Smooth muscle cell (in vitro differentiated cells): Measurements from ENCODE around the gene DIP2C. TPM values are rescaled to one million over a fixed set of nuclear protein-coding genes. Genes with fewer than 3 reads are reported as not detected.

ENCODE experiments used
- DNase-seq: peaks from one replicate; lab custom pipeline; 2025; ENCODE audit not compliant: unreplicated experiment; lab: John Stamatoyannopoulos, UW
- H2AFZ ChIP-seq: fragments of 200-600 bp; sonication (generic); 2 replicates; pipeline ENCODE4 v1.6.0; 2016; ENCODE audit warnings: antibody characterized with exemption, low read depth, mild to moderate bottlenecking
- H3F3A ChIP-seq: fragments of 200-600 bp; sonication (generic); 2 replicates; pipeline ENCODE4 v1.6.0; 2017; ENCODE audit warnings: antibody characterized with exemption, low read depth
- H3K27ac ChIP-seq: fragments of 200-600 bp; sonication (generic); 2 replicates; pipeline ENCODE4 v1.5.1; 2016; ENCODE audit warnings: low read depth, mild to moderate bottlenecking
- H3K27me3 ChIP-seq: fragments of 200-600 bp; sonication (generic); 2 replicates; pipeline ENCODE4 v1.6.1; 2016; ENCODE audit warnings: low read depth, mild to moderate bottlenecking
- H3K36me3 ChIP-seq: fragments of 200-600 bp; sonication (generic); 2 replicates; pipeline ENCODE4 v1.5.1; 2016; ENCODE audit warnings: low read depth
- H3K4me1 ChIP-seq: fragments of 200-600 bp; sonication (generic); 2 replicates; pipeline ENCODE4 v1.5.1; 2016; ENCODE audit warnings: low read depth
- H3K4me2 ChIP-seq: fragments of 200-600 bp; sonication (generic); 2 replicates; pipeline ENCODE4 v1.6.0; 2016; ENCODE audit warnings: mild to moderate bottlenecking
- H3K4me3 ChIP-seq: fragments of 200-600 bp; sonication (generic); 2 replicates; pipeline ENCODE4 v1.5.1; 2016; ENCODE audit warnings: mild to moderate bottlenecking
- H3K79me2 ChIP-seq: fragments of 200-600 bp; sonication (generic); 2 replicates; pipeline ENCODE4 v1.6.0; 2016; ENCODE audit warnings: low read depth, mild to moderate bottlenecking
- H3K9ac ChIP-seq: fragments of 200-600 bp; sonication (generic); 2 replicates; pipeline ENCODE4 v1.6.0; 2016; ENCODE audit warnings: low read depth
- H3K9me3 ChIP-seq: fragments of 200-600 bp; sonication (generic); replicated peaks from 2 replicates; pipeline ENCODE4 v1.5.1; 2016; ENCODE audit warnings: low read depth
- H4K20me1 ChIP-seq: fragments of 200-600 bp; sonication (generic); 2 replicates; pipeline ENCODE4 v1.6.0; 2016; ENCODE audit warnings: low read depth
- CTCF ChIP-seq: fragments of 200-600 bp; sonication (generic); IDR thresholded peaks from 2 replicates; pipeline ENCODE4 v1.5.1; 2017; ENCODE audit warnings: borderline replicate concordance, mild to moderate bottlenecking, antibody characterized with exemption; ENCODE audit not compliant: insufficient read depth, poor library complexity, severe bottlenecking
- WGBS: methylation state at CpG from one replicate; pipeline ENCODE4 v1.1.7; 2016; ENCODE audit warnings: low lambda C conversion rate; 5-methylcytosine and 5-hydroxymethylcytosine counted together
- polyA plus RNA-seq: library from polyadenylated mRNA; unstranded; fragments of >200 nt; fragmentation: Nextera tagmentation; extraction: Ambion mirVana; gene quantifications from 2 replicates; pipeline ENCODE4 v1.2.1, GENCODE V29; 2016
- total RNA-seq: library from RNA; depleted of rRNA; stranded (reverse); fragments of >200 nt; gene quantifications from 2 replicates; pipeline ENCODE4 v1.2.3, GENCODE V29; 2014

The DIP2C gene
- total and polyA plus RNA-seq, 2 experiments from 2014 or later = 14.9 to 15.3 TPM

DNA sequence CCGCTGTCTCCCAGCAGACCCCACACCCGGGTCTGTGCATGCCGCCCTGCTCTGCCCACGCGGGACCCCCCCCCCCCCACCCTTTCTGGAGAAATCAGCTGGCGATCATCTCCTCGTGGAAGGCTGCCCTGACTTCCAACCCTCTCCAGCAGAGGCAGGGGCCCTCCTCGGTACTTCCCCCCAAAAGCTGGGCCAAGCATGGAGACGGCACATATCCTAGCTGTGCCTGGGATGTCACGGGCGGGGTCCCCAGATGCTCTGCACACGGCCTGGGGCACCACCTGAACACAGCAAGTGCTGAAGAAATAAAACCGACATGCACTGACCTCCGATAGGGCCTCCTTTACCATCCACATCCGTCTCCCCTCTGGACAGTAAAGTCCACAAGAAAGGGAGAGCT, 96.0 kb downstream of the DIP2C start:
- H3K4me2 ChIP-seq = peak overlapping the region; percentile 78
- no peak for TF ChIP-seq CTCF
- no peaks in the 10 kb centered on the region for H3K36me3 ChIP-seq
- peaks cover 47% of the 10 kb centered on the region for H4K20me1 ChIP-seq
- whole genome bisulfite sequencing = 93% methylated on average over 15 of the region's 15 CpGs
- DNase-seq = no peak
- no peak overlapping the region for H2AFZ ChIP-seq
- H3K9ac ChIP-seq = peak overlapping the region; percentile 77
- H3K79me2 ChIP-seq = peaks cover 82% of the 10 kb centered on the region
- no peaks in the 10 kb centered on the region for H3F3A ChIP-seq
- H3K4me3 ChIP-seq = no peak overlapping the region
- H3K4me1 ChIP-seq = peaks cover 6% of the 10 kb centered on the region
- H3K9me3 ChIP-seq = no peaks in the 10 kb centered on the region
- no peaks in the 10 kb centered on the region for H3K27me3 ChIP-seq
- H3K27ac ChIP-seq = peak overlapping the region; percentile 90

DNA sequence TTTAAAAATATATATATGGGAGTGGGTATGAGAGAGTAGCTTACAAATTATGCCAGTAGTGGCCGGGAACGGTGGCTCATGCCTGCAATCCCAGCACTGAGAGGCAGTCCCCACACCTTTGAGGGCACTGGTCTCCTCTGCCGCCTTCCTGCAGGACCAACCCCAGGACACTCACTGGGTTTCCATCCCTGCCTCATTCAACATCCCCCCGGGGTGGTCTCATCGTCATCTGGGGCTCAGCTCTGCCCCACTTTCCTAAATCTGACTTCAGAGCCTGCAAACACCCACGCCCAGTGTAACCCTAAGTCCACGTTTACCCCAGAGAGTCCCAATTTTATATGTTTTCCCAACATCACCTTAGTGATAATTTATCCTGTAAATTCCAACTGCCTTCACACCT, 96.5 kb downstream of the DIP2C start:
- H3K4me1 ChIP-seq = peaks cover 2% of the 10 kb centered on the region
- 91% methylated on average over 7 of the region's 7 CpGs for WGBS
- DNase-seq = no peak
- H3F3A ChIP-seq = no peaks in the 10 kb centered on the region
- TF ChIP-seq CTCF = no peak
- peak overlapping the region; percentile 90 for H3K27ac ChIP-seq
- H3K4me3 ChIP-seq = no peak overlapping the region
- H4K20me1 ChIP-seq = peaks cover 51% of the 10 kb centered on the region
- H2AFZ ChIP-seq = no peak overlapping the region
- no peaks in the 10 kb centered on the region for H3K36me3 ChIP-seq
- H3K79me2 ChIP-seq = peaks cover 86% of the 10 kb centered on the region
- H3K4me2 ChIP-seq = no peak overlapping the region
- no peak overlapping the region for H3K9ac ChIP-seq
- H3K27me3 ChIP-seq = no peaks in the 10 kb centered on the region
- H3K9me3 ChIP-seq = no peaks in the 10 kb centered on the region

GRCh38 chr10:591646-592045, 97.8 kb downstream of the DIP2C start:
- Histone ChIP-seq H3K4me3 (no peak overlapping the region), H3K9me3 (no peaks in the 10 kb centered on the region), H2AFZ (no peak overlapping the region), H4K20me1 (peaks cover 60% of the 10 kb centered on the region), H3K9ac (no peak overlapping the region), H3K27me3 (no peaks in the 10 kb centered on the region), H3K4me2 (no peak overlapping the region), H3K27ac (no peak overlapping the region), H3K4me1 (no peaks in the 10 kb centered on the region), H3F3A (no peaks in the 10 kb centered on the region), H3K79me2 (peaks cover 85% of the 10 kb centered on the region), H3K36me3 (no peaks in the 10 kb centered on the region)
- TF ChIP-seq CTCF = no peak
- 86% methylated on average over 11 of the region's 11 CpGs for WGBS
- DNase-seq = no peak

DNA sequence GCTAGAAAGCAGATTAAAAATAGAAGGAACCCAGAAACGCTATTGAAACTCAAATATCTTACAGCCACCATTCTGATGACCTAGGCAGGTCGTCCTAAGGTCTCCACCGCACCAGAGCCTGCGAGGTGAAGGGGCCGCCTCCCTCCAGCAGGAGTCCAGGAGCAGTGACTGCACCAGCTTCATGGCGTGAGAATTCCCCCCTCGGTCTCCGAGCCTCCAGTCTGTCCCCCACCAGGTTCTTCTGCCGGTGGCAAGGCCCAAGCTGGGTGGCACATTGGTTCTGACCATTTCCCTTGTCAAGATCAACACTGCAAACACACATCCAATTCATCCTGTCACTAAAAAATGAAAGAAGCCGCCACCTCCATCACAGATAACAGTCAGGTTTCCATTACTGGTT, 98.7 kb downstream of the DIP2C start:
- Histone ChIP-seq H3K36me3 (no peaks in the 10 kb centered on the region), H3K27ac (no peak overlapping the region), H3K27me3 (no peaks in the 10 kb centered on the region), H3K4me3 (no peak overlapping the region), H3K4me2 (no peak overlapping the region), H3K79me2 (peaks cover 85% of the 10 kb centered on the region), H3K9ac (no peak overlapping the region), H2AFZ (no peak overlapping the region), H4K20me1 (peaks cover 69% of the 10 kb centered on the region), H3F3A (no peaks in the 10 kb centered on the region), H3K9me3 (no peaks in the 10 kb centered on the region), H3K4me1 (no peaks in the 10 kb centered on the region)
- DNase-seq = no peak
- WGBS = 96% methylated on average over 10 of the region's 10 CpGs
- no peak for TF ChIP-seq CTCF
